ENCODE data around the gene SIL1.
"Not testable (repeated sequence)": the region's sequence is repeated elsewhere in the genome, so short reads cannot be mapped to it uniquely, and the experiment has no call there.

SIL1 gene

DNA sequence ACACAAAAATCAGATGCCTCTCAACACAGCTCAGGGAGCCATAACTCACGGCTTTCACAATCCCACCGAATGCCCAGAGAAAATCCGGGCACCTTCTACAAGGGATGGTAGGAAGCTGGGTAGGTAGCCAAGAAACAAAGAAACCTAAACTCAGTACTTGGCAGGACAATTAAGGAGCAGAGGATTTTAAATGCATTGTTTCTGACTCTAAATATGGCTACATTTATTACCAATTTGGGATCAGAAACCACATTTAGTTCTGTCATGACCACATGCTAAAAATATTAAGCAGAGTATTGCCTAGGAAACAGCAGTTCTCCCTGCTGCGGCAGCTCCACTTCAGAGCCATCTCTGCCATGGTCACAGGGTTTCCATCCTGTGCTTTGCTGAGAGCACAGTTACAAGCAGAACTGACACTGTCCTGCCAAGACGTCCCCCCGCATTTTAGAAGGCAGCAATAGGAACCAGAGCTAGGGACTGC is 57.5 kb downstream of the SIL1 start:
- DNase-seq (ENCODE audit: low read depth): no peak

DNA sequence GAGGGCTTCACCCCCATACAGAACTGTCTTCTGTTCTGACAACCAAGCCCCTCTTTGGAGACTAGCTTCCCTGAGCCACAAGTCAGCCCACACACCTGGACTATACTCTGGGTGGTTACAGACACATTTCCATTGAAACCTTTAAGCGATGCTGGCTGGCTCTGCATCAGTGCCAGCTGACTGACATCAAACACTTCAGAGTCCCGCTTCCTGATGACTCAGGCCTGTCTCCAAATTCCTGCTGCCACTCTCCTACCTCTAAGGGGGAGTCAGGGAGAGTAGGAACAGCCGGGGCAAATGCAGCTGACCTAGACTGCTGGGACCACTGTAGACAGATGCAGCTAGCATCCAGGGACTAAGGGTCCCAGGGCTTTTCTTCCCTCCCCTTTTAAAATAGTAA is 59.4 kb downstream of the SIL1 start:
- DNase-seq (ENCODE audit: low read depth): no peak

DNA sequence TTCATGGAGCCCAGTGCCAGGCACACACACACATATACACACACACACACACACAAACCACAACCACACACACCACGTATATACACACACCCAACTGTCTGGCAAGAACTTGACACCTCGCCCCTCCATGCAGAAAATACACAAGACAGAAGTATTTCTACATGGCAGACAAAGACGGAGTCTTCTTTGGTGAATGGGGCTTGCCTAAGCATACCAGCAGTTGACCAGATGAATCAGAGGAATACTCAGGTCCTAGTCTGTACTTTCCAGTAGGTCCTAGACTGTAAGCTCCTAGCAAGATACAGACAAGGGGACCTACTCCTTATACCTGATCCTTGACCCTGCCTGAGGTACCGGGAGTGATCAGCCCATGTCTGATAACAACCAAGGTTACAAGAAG is 60.1 kb downstream of the SIL1 start:
- no peak for DNase-seq (ENCODE audit: low read depth)

DNA sequence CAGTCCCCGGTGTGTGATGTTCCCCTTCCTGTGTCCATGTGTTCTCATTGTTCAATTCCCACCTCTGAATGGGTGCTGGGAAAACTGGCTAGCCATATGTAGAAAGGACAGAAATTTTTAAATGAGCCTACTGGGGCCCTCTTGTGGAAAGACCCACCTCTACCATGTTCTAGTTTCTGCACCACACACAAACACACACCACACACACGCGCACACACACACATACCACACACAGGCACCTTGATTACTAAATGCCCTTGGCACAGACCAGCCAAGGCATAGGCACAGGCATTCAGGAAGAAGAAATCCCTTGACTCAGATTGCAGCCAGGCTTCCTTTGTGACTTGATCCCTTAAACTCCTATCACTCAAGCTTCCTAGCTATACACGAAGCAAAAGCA is 60.5 kb downstream of the SIL1 start:
- DNase-seq (ENCODE audit: low read depth): no peak

DNA sequence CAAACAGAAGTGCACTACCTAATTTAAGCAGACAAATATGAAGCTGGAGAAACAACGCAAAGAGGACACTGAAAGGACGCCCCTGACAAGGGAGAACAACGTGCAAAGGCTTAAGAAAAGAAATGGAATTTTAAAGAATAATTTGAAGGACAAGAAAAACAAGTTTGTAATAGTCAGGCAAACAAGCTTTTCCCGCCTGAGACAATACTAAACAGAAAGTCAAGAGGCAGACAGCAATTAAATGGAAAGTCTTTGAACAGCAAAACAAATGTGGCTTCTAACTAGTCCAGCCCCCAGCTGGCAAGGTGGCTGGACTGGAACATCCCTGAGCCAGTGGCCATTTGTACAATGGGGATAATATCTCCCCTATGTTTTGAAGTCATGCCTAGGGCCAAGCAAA is 63.3 kb downstream of the SIL1 start:
- no peak for DNase-seq (ENCODE audit: low read depth)

DNA sequence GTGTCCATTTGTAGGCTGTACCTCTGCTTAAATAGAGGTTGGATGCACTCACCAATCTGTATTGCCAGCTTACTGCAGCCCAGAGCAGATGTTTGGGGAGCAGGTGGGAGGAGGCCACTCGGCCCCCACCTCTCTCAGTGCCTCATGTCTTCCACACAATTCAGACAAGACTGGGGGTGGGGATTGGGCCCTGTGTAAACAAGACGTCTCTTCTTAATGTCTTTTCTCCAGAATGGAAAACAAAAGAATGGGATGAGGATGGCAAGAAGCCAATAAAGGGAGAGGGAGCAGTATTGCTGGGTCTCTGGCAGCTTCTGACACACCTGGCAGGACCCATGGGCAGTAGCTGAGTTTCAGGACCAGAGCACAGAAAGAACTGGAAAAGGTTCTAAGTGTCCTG is 64.9 kb downstream of the SIL1 start:
- DNase-seq (ENCODE audit: low read depth): no peak

DNA sequence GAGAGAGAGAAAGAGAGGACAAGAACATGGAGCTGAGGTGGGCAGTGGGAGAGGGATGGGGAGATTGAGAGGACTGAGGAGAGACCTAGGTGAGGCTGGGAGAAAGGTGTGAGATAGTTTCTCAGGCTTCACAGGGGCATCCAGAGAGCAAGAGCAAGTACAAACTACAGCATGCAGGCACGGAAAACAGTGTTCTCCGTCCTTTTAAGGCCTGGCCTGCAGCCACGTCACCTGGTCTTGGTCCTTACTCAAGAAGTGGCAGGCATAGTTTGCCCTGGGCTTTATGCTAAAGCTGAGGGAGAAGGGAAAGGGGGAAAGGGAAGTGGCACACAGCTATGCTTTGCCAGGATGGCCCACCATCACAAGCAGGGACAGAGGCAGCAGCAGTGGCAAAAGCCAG is 65.7 kb downstream of the SIL1 start:
- DNase-seq (ENCODE audit: low read depth): no peak

DNA sequence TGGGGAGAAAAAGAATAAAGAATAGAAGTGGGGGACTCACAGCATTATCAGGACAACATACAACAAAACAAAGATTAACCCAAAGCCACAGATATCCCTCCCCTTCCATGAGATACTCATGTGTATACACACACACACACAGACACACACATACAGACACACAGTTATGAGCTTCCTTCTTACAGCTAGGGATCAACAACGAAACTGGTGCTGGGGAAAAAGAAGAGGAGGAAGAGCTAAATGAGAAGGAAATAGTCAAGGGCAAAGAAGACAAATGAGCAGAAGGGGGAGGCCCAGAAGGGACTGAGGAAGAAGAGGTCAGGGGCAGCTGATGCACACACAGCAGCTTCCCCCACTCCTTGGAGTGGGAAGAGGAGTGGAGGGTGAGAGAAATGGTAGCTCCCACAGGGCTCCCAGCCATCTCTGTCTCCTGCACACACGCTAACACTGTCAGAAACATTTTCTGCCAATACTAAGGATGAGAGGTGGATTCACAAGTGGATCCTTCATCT is 66.2 kb downstream of the SIL1 start:
- no peak for DNase-seq (ENCODE audit: low read depth)

DNA sequence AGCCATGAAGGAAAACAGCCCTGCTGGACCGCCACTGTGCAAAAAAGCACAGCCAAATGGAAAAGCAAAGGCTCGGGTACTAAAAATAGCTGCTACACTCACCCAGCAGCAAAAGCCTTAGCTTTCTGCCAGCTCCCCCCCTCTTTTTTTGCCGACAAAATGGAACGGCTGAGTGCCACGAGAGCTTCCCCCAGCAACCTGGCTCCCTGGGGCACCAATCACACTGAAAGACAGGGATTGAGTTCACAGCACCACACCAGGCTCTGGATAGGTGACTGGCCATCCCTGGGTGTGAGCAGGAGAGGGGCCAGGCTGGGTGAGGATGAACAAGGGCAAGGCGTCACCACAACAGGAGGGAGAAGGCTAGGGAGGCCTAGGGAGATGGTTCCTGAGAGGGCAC is 66.7 kb downstream of the SIL1 start:
- no peak for DNase-seq (ENCODE audit: low read depth)

DNA sequence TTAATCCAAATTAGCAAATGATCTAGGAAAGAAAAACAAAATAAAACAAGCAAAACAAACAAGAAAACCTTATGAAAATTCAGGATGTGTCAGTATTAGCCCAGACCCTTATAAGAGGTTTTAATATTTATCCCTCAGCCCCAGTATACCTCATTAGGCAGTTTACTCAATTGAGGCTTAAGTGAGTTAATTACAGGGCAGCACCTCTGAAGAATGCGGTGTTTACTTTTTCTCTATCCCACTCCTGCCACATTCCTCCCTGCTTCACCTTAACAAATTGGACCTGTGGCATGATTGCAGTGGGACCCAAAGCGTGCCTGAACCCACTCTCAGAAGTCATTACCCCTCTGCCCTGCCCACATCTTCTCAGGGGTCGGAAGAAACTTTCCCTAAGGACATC is 67.1 kb downstream of the SIL1 start:
- no peak for DNase-seq (ENCODE audit: low read depth)

DNA sequence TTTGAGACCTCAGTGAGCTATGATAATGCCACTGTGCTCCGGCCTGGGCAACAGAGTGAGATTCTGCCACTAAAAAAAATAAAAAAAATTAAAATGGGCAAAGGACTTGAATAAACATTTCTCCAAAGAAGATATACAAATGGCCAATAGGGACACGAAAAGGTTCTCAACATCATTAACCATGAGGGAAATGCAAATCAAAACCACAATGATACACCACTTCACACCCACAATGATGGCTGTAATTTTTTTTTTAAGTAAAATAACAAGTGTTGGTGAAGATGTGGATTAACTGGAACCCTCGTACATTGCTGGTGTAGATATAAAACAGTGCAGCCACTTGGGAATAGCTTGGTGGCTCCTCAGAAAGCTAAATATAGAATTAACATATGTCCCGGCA is 68.0 kb downstream of the SIL1 start:
- no peak for DNase-seq (ENCODE audit: low read depth)

DNA sequence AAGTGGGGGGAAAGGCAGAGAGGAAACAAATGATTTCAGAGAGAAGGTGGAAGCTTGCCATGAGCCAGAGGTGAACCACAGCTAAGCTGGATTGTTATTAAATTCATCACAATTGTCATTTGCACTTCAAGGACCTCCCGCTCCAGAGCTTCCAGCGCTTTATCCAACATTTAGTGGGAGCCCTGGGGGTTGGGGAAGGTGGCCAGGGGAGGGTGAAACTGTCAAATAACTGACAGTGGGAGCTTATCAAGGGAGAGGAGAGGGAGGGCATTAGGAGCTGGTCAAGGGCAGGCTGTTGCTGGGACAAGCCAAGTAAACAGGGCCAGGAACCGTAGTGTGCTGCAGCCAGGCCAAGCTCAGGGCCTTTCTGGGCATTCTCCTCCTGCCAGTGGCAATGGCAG is 71.5 kb downstream of the SIL1 start:
- no peak for DNase-seq (ENCODE audit: low read depth)

DNA sequence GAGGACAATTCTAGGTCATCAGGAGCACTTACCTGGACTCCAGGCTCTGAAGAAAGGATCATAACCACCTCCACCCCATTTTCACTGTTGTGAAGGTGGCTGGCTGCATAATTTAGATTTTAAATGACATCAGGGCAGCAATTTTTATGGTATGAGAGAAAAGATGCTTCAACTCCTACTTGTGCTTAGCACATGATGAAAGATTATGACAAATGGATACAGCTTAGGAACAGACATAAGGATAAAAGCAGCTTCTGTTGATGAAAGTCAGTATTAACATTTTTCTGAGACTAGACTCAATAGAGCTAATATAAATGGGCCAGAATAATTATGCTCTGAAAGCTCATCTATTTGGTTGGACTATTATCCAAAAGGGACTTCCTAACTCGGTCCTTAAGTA is 72.2 kb downstream of the SIL1 start:
- DNase-seq (ENCODE audit: low read depth): no peak

DNA sequence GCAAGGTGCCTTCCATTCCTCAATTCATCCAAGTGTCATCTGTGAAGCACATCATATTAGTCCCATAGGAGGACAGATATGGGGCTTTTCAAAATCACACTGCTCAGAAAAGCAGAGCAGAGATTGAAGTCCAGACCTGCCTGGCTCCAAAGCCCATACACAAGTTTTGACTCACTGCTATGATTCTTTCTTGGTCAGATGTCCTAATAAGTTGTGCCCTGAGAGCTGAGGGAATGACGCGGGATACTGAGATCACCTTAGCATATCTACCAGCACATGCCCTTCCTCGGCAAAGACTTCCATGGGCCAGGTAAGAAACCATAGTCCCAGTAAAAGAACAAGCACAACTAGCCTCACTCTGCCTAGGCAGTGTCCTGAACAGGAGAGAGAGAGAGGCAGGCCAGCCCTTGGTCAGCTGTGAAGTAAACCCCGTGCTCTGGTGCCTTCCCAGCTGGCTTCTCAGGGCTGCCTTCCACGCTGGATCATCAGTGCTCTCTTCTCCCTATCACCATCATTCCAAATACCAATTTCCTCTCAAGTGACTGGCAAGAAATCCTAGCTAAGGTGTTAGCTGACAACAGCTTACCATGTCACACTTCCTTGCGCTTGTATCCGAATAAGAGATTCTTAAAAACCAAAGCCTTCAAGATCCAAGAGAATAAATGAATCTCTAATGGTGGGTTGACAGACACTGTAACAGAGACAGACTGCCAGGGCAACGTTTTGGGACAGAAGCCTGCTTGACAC is 73.2 kb downstream of the SIL1 start:
- no peak for DNase-seq (ENCODE audit: low read depth)

DNA sequence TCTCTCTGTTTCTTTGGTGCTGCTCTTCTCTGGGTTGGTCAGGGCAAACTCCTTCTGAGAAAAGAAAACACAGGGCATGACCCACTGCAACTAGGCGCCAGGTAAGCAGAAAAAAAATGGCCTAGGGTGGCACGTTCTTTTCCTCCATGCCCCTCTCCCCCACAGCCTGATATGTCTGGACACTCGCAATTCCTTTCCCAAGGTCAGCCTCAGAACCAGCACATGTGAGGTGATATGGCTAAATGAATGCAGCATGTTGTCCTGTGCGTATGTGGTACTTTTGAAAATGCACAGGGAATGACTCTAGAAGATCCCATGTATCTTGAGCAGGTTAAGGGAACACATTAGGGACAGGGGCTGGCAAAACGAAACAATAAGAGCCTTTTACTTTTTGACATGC is 77.0 kb downstream of the SIL1 start:
- DNase-seq (ENCODE audit: low read depth): no peak

DNA sequence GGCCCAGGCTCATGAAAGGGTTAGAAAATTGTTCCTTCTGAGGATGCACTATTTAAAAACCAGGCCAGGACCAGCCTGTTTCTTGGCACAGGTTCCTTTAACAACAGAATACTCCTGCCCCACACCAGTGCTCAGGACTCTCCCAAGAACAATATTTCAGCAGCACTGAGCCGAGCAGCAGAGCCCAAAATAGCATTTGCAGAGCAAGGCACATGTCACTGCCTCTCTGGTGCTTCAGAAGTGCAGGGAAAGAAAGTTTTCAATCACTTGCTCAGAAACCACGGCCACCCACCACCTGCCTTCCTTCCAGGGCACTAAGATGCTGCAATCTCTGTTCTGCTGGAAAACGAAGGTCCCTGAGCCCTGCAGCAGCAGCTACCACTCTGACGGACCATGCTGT is 77.6 kb downstream of the SIL1 start:
- DNase-seq (ENCODE audit: low read depth): no peak

DNA sequence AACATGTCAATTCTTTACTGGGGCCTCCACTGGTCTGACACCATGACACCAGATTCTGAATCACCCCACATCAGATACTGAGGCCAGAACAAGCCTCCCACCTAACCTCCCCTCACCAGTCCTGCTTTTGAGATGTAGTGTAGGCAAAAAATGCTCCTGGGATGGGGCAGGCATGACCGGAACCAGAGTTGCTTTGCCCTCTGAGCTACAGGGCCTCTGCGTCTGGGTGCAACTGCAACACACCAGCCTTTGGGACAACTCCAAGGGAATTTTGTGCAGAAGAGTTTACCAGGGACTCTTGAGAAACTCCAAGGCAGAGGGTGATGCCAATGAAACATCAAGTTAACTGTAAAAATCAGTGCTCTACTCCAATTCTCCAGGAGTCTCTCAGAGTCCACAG is 79.4 kb downstream of the SIL1 start:
- DNase-seq (ENCODE audit: low read depth): no peak

DNA sequence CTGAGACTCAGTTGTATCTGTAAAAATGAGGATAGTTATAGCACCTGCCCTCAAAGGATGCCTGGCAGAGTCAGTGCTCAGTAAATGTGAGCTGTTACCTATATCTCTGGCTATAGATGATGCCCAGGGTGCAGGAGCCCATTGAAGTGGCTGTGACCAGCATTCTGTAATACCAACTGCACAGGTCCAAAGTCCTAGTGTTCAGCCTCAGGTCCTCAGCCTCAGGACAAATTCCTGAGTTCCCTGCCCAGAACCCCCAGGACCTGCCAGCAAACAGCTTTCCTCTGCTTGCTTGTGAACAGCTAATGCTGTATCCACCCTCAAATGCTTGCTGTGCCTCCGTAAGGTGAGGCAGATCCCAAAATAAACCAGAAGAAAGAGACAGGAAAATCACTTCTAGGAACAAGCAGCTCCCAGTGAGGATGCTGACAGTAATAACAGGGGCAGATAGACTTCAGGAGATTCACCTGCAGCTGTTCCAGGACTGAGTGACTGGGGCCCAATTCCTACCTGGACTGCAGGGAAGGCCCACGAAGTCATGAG is 80.8 kb downstream of the SIL1 start:
- DNase-seq (ENCODE audit: low read depth): no peak

DNA sequence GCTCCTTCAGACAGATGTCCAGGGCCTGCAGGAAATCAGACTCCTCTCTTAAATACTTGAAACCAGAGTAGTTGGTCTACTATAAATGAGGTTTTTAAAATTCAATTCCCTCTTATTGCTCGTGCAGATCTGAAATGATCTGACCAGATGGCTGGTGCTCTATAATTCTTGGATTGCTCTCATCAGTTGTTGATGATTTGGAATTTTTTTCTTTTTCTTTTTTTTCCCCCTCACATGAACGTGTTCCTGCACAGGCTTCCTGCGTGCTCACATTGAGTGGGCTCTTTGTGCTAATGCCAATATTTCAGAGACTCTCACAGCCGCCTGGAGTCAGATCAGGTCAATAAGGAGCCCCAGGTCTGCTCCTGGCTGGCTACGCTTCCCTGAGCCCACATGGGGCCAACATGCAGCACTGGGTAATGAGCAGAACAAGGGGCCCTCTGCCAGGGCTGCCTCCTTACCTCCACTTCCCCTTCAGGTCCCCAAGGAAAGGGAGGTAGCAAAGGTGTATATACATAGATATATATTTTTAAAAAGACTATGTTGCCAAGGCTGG is 82.0 kb downstream of the SIL1 start:
- no peak for DNase-seq (ENCODE audit: low read depth)

DNA sequence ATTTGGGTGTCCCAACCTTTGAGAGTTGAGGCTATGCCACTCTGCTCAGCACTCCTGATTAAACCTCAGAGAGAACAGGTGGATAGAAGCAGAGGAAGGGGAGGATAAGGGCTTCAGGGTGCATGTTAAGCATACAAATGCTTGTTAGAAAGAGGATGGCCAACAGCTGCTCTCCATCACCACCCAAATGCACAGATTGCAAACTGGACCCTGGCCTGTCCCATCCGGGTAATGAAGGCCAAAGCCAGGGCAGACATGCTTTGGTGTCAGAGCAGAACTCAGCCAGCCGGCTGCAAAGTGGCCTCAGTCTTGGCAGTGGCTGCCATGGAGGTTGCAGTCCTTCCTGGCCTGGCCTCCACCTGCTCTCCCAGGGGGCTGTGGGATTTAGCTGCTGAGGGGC is 84.3 kb downstream of the SIL1 start:
- no peak for DNase-seq (ENCODE audit: low read depth)

DNA sequence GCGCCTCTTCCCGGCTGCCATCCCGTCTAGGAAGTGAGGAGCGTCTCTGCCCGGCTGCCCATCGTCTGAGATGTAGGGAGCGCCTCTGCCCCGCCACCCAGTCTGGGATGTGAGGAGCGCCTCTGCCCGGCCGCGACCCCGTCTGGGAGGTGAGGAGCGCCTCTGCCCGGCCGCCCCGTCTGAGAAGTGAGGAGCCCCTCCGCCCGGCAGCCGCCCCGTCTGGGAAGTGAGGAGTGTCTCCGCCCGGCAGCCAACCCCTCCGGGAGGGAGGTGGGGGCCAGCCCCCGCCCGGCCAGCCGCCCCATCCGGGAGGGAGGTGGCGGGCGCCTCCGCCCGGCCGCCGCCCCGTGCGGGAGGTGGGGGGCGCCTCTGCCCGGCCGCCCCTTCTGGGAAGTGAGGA is 85.8 kb downstream of the SIL1 start:
- DNase-seq (ENCODE audit: low read depth): not testable (repeated sequence)

DNA sequence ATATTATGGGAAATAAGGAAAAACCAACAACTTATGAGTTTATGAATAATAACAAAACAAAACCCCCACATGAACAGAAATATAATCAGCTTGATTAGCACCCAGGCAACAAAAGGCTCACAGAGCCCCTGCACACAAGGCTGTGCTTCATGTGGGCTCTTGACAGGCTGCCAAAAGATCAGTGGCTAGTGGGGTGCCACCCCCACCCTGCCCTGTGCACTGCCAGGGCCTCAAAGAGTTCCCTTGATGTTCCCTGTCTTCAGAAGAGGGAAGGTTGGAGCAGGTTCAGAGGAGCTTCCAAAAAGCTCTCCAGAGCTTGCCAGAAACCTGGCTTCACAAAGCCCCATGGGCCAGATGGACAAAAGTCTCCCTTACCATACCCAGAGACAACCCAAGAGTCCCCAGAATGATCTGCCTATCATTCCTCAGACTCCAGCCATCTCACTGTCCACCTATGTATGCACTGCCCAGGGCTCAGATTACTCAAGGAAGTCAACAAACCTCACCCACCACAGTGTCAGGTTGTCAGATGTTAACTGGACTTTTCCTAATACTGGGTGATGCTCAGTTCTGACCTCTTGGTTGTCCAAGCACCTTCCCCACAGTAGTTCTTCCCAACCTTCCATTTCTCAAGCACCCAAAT is 87.5 kb downstream of the SIL1 start:
- DNase-seq (ENCODE audit: low read depth): no peak

Measured in T follicular helper cell (primary cell).